ENCODE results near the gene IFITM2.
"Not testable (repeated sequence)": the region's sequence is repeated elsewhere in the genome, so short reads cannot be mapped to it uniquely, and the experiment has no call there.

IFITM2 gene

DNA sequence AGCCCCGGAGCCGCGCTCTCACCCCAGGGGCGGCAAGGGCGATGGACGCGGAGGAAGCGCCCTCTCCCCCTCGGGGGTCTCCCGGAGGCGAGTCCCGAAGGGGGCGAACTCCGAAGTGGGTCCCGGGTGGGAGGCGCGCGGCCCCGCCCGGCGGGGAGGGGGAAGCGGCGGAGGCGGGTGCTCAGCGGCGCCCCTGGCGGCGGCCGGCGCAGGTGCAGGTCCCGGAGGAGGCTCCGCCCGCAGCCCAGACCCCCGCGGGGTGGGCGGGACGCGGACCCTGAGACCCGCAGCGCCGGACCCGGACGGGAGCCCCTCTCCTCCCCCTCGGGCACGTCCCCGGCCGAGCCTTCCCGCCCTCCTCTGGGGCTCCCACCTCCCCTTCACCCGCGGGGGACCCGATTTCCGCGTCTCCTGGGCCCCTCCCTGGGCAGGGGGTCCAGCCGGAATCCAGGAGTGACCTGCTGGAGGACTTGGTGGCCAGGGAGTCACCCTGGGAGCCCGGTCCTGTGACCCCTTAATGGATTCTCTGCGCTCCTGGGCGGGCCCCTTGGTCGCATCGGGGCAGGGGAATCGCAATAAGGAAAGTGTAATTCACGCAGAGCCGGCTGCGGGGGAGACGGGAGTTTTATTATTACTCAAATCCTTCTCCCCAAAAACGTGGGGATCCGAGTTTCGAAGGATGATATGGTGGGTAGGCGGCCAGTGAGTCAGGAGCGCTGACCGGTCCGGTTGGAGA is 3.6 kb downstream of the IFITM2 start:
- DNase-seq: not testable (repeated sequence)

DNA sequence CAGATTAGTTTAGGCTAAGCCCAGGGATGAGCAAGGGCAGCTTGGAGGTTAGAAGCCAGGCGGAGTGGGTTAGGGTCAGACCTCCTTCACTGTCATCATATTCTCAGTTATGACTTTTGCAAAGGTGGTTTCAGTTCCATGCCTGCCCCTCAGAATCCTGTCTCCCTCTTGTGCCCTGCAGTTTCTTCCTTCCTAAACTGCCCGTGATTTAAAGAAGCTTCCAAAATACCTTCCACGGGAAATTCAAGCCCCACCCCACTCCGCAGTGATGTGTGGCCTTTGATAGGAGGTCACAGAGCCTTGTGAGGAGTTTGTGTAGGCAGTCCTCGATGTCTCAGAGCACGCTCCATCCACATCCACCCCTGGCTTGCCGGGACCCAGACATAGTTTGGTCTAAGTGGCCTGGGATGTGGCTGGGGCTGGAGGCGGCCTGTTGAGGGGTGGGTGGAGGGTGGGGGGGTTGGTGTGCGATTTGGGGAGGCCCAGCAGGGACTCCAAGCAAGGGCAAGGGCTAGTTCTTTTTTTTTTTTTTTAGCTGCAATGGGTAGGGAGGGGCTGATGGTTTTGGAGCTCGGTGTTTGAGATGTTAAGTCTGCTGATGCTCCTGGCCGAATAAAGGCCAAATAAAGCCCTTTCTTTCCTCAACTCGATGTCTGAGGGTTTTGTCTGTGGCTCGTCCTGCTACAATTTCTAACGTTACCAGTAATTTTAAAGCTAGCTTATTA is 4.6 kb downstream of the IFITM2 start:
- DNase-seq: no peak

DNA sequence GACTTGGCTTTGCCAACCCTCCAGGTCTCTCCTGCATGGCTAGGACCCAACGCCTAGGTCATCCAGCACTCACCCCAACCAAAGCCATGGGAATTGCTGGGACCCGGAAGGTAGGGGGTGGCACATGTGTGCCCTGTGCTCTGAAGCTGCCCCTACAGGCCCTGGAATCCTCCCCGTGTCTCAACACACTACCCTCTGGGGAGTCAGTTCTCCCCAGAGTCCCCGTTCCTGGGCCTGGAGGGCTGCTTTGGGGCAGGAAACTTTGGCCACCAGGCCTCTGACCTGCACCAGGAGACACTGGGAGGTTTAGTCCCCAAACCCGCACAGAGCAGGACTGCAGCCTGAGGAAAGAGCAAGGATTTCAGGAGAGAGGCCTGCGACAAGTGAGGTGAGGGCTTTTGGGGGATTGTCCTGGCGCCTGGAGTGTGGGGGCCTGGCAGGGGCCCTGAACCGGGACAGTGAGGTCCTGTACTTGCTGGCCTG is 5.7 kb downstream of the IFITM2 start:
- no peak for DNase-seq

DNA sequence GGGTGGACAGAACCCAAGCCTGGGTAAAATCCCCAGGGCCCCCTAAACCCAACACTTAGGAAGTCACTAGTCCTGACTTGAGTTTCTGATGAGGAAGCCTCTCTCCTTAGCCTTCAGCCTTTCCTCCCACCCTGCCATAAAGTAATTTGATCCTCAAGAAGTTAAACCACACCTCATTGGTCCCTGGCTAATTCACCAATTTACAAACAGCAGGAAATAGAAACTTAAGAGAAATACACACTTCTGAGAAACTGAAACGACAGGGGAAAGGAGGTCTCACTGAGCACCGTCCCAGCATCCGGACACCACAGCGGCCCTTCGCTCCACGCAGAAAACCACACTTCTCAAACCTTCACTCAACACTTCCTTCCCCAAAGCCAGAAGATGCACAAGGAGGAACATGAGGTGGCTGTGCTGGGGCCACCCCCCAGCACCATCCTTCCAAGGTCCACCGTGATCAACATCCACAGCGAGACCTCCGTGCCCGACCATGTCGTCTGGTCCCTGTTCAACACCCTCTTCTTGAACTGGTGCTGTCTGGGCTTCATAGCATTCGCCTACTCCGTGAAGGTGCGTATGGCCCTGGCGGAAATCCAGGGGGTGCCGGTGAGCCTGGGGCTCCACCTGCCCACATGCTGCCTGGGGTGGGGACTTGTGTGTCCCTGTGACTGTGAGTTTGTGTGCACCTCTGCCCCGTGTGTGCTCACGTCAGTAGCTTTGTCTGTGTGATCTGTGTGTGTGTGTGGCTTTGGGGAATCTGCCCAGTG is 6.4 kb downstream of the IFITM2 start, which contains the start of gene IFITM1:
Gene IFITM1, plus strand, starts transcription at position 254 of the 767 bp plus-strand sequence. Its CDS starts 131 bp downstream, at position 385.
- no peak for DNase-seq

DNA sequence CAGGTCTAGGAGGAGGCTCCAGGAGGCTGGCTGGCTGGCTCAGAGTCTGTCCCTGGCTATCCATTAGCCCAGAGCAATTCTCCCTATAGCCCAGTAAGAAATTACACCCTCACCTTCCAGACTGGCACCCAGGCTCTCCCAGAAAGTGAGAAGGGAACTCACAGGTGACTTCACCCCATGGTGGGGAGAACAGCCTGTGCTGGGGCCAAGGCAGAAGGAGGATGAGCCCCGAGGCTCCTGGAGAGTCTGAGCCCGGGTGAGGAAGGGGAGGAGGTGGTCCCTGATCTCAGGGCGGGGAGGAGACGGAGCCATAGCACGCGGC is 6.9 kb downstream of the IFITM2 start:
- not testable (repeated sequence) for DNase-seq

DNA sequence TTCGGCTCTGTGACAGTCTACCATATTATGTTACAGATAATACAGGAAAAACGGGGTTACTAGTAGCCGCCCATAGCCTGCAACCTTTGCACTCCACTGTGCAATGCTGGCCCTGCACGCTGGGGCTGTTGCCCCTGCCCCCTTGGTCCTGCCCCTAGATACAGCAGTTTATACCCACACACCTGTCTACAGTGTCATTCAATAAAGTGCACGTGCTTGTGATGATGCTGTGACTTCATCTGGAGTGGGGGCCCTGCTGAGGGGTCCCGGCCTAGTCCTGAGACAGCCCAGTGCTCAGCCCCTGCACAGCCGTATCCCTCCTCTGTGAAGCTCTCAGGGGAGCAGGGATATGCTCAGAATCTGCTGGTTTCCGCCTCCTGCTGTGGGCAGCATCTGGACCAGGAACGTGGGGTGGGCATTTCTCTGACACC is 7.5 kb downstream of the IFITM2 start:
- no peak for DNase-seq

DNA sequence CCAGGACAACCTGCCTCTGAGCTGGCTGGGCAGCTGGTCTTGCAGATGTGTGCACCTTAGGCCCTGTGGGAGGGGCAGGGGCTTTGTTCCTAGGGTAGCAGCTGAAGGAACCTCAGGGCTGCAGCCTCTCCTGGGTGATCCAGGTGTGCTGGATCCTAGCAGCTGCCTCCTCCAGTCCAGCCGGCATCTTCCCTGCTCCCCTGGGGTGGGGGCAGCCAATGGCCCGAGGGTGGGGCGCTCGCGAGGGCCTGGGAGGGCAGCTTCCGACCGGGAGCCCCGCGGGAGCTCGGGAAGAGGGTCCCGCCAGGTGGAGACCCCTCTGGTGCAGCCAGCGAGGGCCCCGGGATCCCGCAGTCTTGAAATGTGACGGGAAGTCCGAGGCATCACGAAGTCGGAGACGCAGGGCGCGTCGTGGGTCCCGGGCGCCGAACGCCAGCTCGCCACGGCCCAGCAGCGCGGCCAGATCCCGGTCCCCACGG is 7.9 kb downstream of the IFITM2 start:
- DNase-seq: no peak

DNA sequence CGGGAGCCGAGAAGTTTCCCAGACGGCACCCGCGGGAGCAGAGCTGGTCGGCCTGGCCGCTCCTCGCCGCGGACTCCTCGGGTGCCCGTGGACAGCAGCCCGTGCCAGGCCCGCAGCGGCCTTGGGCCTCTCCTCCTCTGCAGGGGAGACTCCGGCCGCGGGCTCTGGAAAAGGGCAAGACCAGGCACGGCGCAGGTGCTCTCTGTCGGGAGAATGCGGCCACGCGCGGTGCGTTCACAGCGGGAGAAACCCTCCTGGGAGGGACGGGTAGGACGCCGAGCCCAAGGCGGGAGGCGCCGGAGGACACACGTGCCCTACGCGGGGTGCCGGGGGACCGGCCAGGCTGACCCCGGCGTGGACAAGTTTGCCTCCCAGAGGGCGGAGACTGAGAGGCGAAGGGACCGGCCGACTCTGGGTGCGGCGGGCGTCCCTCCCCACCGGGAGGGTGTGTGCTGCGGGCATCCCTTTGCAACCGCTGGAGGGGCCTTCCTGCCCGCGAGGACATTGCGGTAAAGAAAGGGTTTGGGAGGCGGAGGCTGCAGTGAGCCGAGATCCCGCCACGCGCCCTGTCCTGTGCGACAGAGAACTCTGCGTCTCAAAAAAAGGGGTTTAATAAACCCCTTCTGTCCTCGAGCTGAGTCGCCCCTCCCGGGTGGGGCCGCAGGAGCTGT is 8.6 kb downstream of the IFITM2 start:
- no peak for DNase-seq

DNA sequence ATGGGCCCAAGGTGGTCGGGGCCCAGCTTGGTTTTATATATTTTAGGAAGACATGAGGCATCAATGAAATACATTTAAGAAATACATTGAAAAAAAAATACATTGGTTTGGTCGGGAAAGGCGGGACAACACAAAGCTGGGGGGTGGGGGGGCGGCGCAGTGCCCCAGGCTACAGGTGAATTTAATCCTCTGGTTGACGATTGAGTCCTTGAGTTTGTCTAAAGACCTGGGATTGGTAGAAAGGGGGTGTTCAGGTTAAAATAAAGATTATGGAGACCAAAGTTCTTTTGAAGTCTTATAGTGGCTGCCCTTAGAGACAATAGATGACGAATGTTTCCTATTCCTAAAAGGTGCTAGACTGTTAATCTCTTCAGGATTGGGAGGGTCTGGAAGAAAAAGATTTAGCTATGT is 9.3 kb downstream of the IFITM2 start:
- no peak for DNase-seq

DNA sequence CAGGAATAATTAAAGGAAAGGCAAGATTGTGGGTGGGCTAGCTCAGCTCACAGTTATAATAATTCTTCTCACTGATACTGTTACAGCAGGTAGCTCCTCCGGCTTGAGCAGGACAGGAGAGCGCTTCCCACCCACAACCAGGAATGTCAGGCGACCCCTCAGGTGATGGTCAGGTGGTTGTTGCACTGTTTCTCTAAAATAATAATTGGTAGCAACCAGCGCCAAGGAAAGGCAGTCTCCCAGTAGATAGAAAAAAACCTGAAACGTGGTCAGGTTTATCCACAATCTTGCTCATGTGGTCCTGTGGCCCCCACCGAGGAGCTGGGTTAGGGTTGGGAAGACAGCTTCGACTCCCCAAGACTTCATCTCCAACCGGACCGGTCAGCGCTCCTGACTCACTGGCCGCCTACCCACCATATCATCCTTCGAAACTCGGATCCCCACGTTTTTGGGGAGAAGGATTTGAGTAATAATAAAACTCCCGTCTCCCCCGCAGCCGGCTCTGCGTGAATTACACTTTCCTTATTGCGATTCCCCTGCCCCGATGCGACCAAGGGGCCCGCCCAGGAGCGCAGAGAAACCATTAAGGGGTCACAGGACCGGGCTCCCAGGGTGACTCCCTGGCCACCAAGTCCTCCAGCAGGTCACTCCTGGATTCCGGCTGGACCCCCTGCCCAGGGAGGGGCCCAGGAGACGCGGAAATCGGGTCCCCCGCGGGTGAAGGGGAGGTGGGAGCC is 10.2 kb downstream of the IFITM2 start:
- DNase-seq: not testable (repeated sequence)

DNA sequence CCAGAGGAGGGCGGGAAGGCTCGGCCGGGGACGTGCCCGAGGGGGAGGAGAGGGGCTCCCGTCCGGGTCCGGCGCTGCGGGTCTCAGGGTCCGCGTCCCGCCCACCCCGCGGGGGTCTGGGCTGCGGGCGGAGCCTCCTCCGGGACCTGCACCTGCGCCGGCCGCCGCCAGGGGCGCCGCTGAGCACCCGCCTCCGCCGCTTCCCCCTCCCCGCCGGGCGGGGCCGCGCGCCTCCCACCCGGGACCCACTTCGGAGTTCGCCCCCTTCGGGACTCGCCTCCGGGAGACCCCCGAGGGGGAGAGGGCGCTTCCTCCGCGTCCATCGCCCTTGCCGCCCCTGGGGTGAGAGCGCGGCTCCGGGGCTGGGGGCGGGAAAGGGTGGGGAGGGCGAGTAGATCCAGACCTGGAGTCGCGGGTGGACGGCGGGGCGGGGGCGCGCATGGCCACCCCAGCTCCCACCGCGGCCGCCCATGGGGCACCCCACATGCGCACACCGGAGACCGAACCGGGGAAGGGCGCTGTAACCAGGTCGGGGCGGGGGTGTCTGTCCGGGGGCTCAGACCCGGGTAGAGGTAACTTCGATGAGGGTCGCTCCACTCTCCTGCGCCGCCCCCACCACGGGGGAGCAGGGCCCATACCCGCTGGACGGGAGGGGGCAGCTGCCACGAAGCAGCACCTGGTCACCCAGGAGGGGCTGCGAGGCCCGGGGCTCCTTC is 10.9 kb downstream of the IFITM2 start:
- not testable (repeated sequence) for DNase-seq

DNA sequence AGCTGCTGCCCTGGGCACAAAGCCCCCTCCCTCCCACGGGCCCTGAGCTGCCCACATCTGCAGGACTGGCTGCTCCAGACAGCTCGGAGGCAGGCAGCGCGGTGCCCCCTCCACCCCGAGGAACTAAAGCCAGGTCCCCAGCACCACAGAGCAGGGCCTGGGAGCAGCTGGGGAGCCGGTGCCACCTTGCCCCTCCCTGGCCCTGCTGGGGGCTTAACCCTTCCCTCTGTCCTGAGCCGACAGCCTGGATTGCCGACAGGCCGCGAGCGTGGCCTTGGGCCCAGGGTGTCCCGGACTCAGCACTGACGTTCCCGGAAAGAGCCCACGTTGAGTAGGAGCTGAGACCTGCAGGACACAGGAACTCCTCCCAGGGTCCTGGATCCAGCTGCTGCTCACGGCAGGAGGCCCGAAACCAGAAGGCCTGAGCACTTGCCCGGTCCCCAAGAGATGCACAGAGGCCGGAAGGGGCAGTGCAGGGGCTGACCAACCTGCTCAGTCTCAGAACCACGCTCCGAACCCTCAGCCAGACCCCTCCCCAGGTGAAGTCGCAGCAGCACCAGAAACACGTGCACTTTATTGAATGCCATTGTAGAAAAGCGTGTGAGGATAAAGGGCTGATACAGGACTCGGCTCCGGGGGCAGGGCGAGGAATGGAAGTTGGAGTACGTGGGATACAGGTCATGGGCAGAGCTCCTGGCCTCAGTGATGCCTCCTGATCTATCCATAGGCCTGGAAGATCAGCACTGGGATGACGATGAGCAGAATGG is 11.7 kb downstream of the IFITM2 start:
- not testable (repeated sequence) for DNase-seq

DNA sequence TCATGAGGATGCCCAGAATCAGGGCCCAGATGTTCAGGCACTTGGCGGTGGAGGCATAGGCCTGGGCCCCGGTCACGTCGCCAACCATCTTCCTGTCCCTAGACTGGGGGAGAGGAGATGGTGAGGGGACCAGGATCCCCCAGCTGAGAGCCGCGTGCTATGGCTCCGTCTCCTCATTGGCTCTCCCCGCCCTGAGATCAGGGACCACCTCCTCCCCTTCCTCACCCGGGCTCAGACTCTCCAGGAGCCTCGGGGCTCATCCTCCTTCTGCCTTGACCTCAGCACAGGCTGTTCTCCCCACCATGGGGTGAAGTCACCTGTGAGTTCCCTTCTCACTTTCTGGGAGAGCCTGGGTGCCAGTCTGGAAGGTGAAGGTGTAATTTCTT is 12.3 kb downstream of the IFITM2 start:
- not testable (repeated sequence) for DNase-seq

DNA sequence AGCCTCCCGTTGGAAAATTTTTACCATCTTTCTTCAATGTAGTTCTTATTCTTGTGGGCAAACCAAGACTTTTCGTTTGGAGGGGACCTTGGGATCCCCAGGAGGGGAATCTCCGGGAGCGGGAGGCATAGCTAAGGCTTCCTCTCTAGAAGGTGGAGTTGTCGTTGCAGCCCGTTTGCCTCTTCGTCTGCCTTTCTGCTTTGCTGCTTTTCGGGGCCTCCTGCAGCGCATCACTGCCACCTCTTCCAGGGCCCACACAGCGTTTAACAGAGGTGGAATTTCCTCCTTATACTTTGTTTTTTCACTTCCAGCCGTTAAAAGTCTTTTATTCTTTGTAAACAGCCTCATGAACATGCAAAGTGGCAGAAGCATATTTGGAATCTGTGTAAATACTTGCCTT is 16.5 kb downstream of the IFITM2 start:
- no peak for DNase-seq

DNA sequence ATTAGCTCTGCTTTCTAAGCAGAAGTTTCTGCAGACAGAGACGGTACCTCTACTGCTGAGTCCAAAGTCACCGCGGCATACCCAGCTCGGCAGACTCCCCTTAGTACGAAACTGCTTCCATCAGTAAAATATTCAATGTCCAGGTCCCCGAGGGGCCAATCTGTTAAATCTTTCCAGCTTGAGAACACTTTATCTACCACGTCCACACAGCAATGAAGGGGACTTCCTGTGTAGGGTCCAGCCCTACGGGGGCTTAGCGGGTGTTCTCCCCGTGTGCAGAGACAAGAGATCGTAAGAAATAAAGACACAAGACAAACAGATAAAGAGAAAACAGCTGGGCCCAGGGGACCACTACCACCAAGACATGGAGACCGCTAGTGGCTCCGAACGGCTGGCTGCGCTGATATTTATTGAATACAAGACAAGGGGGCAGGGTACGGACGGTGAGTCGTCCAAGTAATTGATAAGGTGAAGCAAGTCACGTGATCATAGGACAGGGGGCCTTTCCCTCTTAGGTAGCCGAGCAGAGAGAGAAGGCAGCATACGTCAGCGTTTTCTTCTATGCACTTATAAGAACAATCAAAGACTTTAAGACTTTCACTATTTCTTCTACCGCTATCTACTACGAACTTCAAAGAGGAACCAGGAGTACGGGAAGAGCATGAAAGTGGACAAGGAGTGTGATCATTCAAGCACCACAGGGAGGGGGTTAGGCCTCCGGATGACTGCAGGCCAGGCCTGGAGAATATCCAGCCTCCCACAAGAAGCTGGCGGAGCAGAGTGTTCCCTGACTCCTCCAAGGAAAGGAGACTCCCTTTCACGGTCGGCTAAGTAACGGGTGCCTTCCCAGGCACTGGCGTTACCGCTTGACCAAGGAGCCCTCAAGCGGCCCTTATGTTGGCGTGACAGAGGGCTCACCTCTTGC is 17.2 kb downstream of the IFITM2 start:
- DNase-seq: not testable (repeated sequence)

DNA sequence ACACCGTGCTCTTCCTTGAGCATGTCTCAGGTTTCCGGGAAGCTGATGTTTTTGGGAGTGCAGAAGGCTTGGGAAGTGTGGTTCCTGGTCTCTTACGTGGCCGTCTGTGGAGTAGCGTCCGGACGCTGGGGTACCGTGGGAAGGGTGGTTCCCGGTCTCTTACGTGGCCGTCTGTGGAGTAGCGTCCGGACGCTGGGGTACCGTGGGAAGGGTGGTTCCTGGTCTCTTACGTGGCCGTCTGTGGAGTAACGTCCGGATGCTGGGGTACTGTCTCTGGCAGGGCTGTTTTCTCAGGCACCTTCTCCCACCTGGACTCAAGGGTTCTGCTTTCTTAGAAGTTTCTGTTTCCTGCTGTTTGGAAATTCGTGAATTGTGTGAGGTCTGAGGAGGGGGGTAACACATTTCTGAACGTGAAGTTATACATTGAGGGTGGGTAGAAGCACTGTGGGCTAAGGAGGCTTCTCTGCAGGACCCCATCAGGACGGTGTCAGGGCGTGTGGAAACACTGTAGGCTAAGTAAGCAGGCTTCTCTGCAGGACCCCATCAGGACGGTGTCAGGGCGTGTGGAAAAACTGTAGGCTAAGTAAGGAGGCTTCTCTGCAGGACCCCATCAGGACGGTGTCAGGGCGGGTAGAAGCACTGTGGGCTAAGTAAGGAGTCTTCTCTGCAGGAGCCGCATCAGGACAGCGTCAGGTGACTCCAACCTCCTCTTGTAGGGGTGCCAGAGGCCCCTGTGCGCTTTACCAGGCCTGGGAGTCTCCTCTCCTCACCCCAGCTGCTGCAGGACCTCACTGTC is 18.4 kb downstream of the IFITM2 start:
- no peak for DNase-seq

DNA sequence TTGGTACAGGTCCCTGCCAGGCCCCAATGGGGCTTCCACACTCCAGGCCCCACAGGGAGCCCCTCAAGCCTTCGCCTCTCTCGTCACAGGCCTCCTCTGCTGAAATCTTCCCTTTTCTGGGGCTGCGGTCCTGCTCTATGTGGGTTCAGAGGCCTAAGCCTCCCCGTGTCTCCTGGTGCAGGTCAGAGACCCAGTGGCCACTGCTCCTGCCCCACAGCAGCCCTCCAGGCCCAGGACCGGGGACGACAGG is 18.9 kb downstream of the IFITM2 start:
- no peak for DNase-seq

DNA sequence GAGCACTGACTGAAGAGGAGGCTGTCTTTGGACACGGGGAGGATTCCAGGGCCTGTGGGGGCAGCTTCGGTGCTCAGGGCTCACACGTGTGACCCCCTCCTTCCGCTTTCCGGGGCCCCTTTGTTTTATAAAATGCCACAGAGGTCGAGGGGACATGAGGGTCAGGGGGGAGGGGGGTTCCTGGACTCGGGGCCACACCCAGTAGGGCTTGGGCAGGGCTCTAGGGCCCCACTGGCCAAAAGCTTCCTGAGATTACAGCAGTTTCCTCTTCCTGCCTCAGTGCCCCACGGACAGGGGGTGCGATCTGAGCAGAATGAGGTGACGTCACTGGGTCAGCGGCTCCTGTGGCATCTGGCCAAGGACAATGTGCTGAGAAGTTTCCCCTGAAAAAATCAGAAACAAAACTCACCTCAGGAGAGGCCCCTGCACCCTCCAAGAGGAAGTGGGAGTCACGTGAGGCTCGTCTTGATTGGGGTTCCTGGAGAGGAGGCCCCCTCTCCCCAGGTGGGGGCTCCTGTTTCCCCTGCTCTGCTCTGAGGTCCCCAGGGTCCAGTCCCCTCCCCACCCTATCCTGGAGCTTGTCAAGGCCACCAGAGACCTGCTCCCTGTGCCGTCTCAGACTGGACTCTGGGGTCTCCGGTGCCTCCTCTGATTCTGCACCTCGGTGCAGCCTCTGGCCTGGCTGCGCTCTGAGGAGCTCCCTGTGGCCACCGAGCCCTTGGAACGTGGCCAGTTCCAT is 19.4 kb downstream of the IFITM2 start:
- no peak for DNase-seq
